A673 (cell line): ENCODE data around the gene NBEA. TPM values are rescaled to one million over a fixed set of nuclear protein-coding genes. Genes with fewer than 3 reads are reported as not detected.

Experiments used
- BruUV-seq: library from RNA; stranded (reverse); fragments of 400-500 nt; replicated peaks from 2 replicates; lab custom pipeline; 2021; lab: Mats Ljungman, UMichigan
- CTCF ChIA-PET: fragments of 300-600 bp; sonication (Branson Sonifier 250); formaldehyde crosslinking; loops from one replicate; lab custom pipeline; 2022; ENCODE audit warnings: antibody characterized with exemption; lab: Charles Lee
- POLR2A ChIA-PET: fragments of 300-600 bp; sonication (Branson Sonifier 250); formaldehyde crosslinking; loops from one replicate; lab custom pipeline; 2022; ENCODE audit warnings: antibody characterized with exemption; ENCODE audit not compliant: low non-redundant PET; lab: Charles Lee
- DNase-seq: peaks from one replicate; pipeline ENCODE4 v3.0.0-alpha.2; 2015; ENCODE audit warnings: low spot score
- H3K27ac ChIP-seq: fragments of 200-600 bp; sonication (generic); 2 replicates; pipeline ENCODE4 v1.5.1; 2016; ENCODE audit warnings: mixed run types, low read depth, mild to moderate bottlenecking, mixed read lengths, antibody characterized with exemption, low read length; ENCODE audit not compliant: poor library complexity, severe bottlenecking
- H3K27me3 ChIP-seq: fragments of 200-600 bp; sonication (generic); replicated peaks from 2 replicates; pipeline ENCODE4 v1.6.1; 2017; ENCODE audit warnings: mixed run types, low read depth, mild to moderate bottlenecking, mixed read lengths, antibody characterized with exemption, low read length; ENCODE audit not compliant: insufficient read depth, poor library complexity
- H3K36me3 ChIP-seq: fragments of 200-600 bp; sonication (generic); 2 replicates; pipeline ENCODE4 v1.6.1; 2016; ENCODE audit warnings: mixed run types, mild to moderate bottlenecking, mixed read lengths, antibody characterized with exemption, low read length; ENCODE audit not compliant: insufficient read depth, poor library complexity, severe bottlenecking
- H3K4me1 ChIP-seq: fragments of 200-600 bp; sonication (generic); 2 replicates; pipeline ENCODE4 v1.6.1; 2017; ENCODE audit warnings: mixed run types, mild to moderate bottlenecking, mixed read lengths, antibody characterized with exemption, low read length; ENCODE audit not compliant: insufficient read depth, poor library complexity, severe bottlenecking
- H3K4me3 ChIP-seq: fragments of 200-600 bp; sonication (generic); 2 replicates; pipeline ENCODE4 v1.5.1; 2016; ENCODE audit warnings: low read depth, mixed run types, mild to moderate bottlenecking, mixed read lengths, low read length; ENCODE audit not compliant: poor library complexity, severe bottlenecking
- H3K9me3 ChIP-seq: fragments of 200-600 bp; sonication (generic); 2 replicates; pipeline ENCODE4 v1.6.1; 2016; ENCODE audit warnings: mixed run types, low read depth, mild to moderate bottlenecking, mixed read lengths, antibody characterized with exemption, low read length; ENCODE audit not compliant: poor library complexity, severe bottlenecking
- EZH2 ChIP-seq: fragments of 200-600 bp; sonication (generic); IDR thresholded peaks from 2 replicates; pipeline ENCODE4 v1.6.1; 2017; ENCODE audit warnings: borderline replicate concordance, low read depth, mild to moderate bottlenecking, mixed read lengths, antibody characterized with exemption, low read length; ENCODE audit not compliant: poor library complexity, severe bottlenecking
- intact Hi-C: fragments of 100-400 bp; cut with micrococcal nuclease; formaldehyde crosslinking; loops from one replicate; pipeline ENCODE4 v1.10.0; 2022; ENCODE audit not compliant: unreplicated experiment
- total RNA-seq: library from RNA; stranded (reverse); gene quantifications from 2 replicates; pipeline ENCODE4 v1.2.3, GENCODE V29; 2021
- TF ChIP-seq, protein P1 (sequence below): fragments of 300-800, 200-600 bp; sonication (generic); conservative IDR thresholded peaks from 2 replicates; pipeline ENCODE4 v1.5.1; 2017; ENCODE audit warnings: low read depth, mild to moderate bottlenecking, antibody characterized with exemption, low read length, moderate library complexity, mixed read lengths

Gene NBEA
- total RNA-seq, 1 experiment from 2014 or later: 4.2 TPM

DNA sequence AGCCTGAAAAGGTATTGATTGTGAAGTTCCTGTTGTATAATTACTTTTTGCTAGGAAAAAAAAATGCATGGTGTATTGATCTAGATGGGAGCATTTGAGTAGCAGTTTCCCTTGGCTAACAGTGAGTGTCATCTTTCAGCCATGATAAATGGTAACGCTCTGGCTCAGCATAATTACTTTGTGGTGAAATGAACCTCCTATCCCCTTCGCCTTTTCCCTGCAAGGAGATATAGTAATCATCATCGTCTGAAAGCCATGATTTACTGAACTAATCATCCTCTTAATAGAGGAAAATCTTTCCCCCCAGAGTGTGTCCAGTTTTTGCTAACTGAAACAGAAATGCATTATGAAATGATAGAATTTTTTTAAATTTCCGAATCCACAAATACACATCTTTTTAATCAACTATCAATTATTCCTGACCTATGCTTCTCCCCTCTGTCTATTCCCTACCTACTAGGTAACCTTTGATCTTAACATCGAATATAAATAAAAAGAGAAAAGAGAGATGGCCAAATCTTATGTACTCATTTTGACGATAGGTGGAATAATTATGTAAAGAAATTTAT lies 445.7 kb downstream of the NBEA start:
- Histone ChIP-seq H3K4me1 (no peaks in the 10 kb centered on the region), H3K36me3 (no peaks in the 10 kb centered on the region), H3K4me3 (no peak overlapping the region), H3K9me3 (no peaks in the 10 kb centered on the region), H3K27ac (no peak overlapping the region), H3K27me3 (no peaks in the 10 kb centered on the region)
- DNase-seq: no peak
- TF ChIP-seq EZH2: no peak
- TF ChIP-seq, protein P1, sequence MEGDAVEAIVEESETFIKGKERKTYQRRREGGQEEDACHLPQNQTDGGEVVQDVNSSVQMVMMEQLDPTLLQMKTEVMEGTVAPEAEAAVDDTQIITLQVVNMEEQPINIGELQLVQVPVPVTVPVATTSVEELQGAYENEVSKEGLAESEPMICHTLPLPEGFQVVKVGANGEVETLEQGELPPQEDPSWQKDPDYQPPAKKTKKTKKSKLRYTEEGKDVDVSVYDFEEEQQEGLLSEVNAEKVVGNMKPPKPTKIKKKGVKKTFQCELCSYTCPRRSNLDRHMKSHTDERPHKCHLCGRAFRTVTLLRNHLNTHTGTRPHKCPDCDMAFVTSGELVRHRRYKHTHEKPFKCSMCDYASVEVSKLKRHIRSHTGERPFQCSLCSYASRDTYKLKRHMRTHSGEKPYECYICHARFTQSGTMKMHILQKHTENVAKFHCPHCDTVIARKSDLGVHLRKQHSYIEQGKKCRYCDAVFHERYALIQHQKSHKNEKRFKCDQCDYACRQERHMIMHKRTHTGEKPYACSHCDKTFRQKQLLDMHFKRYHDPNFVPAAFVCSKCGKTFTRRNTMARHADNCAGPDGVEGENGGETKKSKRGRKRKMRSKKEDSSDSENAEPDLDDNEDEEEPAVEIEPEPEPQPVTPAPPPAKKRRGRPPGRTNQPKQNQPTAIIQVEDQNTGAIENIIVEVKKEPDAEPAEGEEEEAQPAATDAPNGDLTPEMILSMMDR: no peak
- no TSS peak for BruUV-seq
- intact Hi-C loops: no loop called here
- ChIA-PET POLR2A (no interaction called here), CTCF (no interaction called here)

DNA sequence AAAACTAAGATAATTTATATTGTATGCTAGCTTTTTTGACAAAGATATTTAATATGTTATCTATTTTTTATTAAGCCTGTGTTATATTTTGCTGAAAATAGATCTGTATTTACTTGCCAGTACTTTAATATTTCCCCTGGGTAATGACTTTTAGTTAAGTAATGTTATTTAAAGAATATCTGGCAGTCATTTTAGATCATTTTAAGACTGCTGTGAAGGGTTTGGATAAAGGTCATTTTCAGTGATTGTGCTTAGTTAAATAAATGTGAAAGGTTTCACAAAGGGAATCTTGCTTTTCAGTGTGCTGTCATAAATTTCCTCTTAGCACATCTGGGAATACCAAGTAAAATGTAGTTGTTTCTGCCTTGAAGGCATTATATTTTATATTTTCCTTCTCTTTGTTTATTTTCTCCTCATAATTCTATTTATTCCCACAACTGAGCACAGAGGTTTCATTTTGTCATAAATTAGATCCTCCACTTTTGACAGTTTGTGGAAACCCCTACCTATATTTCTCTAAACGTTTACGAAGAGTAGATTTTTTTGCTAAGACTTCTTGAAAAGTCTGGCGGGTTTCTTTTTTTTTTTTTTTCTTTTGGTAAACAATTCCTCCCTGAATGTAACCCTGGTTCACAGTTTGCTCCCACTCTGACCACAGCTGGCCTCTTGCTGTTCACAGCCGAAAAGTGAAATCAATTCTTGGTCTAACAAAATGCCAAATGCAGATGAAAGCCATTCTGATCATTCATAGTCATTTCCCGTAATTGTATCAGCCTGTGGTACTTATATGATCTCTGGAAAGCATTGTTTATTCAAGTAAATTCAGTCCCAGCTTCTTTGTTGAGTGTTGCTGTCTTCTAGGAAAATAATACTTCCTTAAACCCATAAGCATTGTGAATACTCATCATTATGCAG lies 446.6 kb downstream of the NBEA start:
- no TSS peak for BruUV-seq
- Histone ChIP-seq H3K27ac (no peak overlapping the region), H3K27me3 (no peaks in the 10 kb centered on the region), H3K36me3 (no peaks in the 10 kb centered on the region), H3K4me1 (no peaks in the 10 kb centered on the region), H3K4me3 (no peak overlapping the region), H3K9me3 (no peaks in the 10 kb centered on the region)
- intact Hi-C loops: no loop called here
- no peak for DNase-seq
- POLR2A ChIA-PET: no interaction called here
- TF ChIP-seq EZH2: no peak
- TF ChIP-seq, protein P1: no peak
- CTCF ChIA-PET: no interaction called here

DNA sequence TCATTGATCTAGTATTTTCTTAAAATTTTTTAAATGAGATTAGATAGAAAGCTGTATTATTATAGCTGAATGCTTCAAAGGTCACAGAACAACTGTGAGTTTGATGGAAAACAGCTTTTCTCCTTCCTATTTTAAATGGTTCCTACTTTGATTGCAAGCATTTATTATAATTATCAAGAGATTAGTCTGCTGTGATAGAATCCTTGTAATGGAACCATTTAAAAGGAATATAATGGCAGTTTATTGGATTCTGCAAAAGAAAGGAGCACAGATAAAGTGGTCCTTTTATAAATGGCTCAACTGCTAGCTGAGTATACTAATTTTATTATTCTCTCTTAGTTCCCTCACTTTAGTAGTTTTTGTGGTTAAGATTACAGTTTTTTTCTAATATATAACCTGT lies 447.5 kb downstream of the NBEA start:
- Histone ChIP-seq H3K4me1 (no peaks in the 10 kb centered on the region), H3K27me3 (no peaks in the 10 kb centered on the region), H3K9me3 (no peaks in the 10 kb centered on the region), H3K4me3 (no peak overlapping the region), H3K36me3 (no peaks in the 10 kb centered on the region), H3K27ac (no peak overlapping the region)
- intact Hi-C loops: no loop called here
- DNase-seq: no peak
- POLR2A ChIA-PET: no interaction called here
- TF ChIP-seq EZH2: no peak
- TF ChIP-seq, protein P1: no peak
- CTCF ChIA-PET: no interaction called here
- BruUV-seq: no TSS peak
